Kidney (tissue), 14 donors: ENCODE data around the gene ENPP3. TPM values are rescaled to one million over a fixed set of nuclear protein-coding genes. Genes with fewer than 3 reads are reported as not detected.

Source experiments
- DNase-seq, 5 donors: peaks; one replicate each; pipeline ENCODE4 v3.0.0-alpha.2; 2013 to 2020
- FAIRE-seq: peaks from 2 replicates; lab custom pipeline; 2012; peaks lifted over from hg19 to GRCh38; lab: Jason Lieb, UNC
- H3K27ac ChIP-seq, 2 donors: one replicate each; pipeline ENCODE4 v1.7.0; 2013; ENCODE audit warnings: low read depth in 2 of 2, low read length in 2 of 2, inconsistent platforms in 1 of 2
- H3K27me3 ChIP-seq: one replicate; pipeline ENCODE4 v1.7.1; 2013; ENCODE audit warnings: low read length, inconsistent platforms; ENCODE audit not compliant: control insufficient read depth, insufficient read depth
- H3K36me3 ChIP-seq, 3 donors: one replicate each; pipeline versions ENCODE4 v1.7.0 to v1.7.1; 2013; ENCODE audit warnings: low read length in 3 of 3, control low read depth in 1 of 3, inconsistent platforms in 1 of 3; ENCODE audit not compliant: insufficient read depth in 3 of 3, control insufficient read depth in 2 of 3
- H3K4me1 ChIP-seq, 3 donors: one replicate each; pipeline versions ENCODE4 v1.7.0 to v1.7.1; 2013; ENCODE audit warnings: low read length in 3 of 3, inconsistent platforms in 1 of 3, low read depth in 1 of 3; ENCODE audit not compliant: control insufficient read depth in 2 of 3, insufficient read depth in 2 of 3
- H3K4me3 ChIP-seq, 3 donors: one replicate each; pipeline versions ENCODE4 v1.7.0 to v1.8.1; 2013; ENCODE audit warnings: low read length in 3 of 3, control low read depth in 1 of 3, inconsistent platforms in 1 of 3
- H3K9ac ChIP-seq, 3 donors: one replicate each; pipeline versions ENCODE4 v1.7.0 to v1.7.1; 2013; ENCODE audit warnings: low read length in 3 of 3, control low read depth in 1 of 3, inconsistent platforms in 1 of 3
- H3K9me3 ChIP-seq, 3 donors: one replicate each; pipeline versions ENCODE4 v1.7.0 to v1.7.1; 2013; ENCODE audit warnings: low read length in 3 of 3, control low read depth in 1 of 3, inconsistent platforms in 1 of 3; ENCODE audit not compliant: control insufficient read depth in 2 of 3, insufficient read depth in 1 of 3
- CTCF ChIP-seq: IDR thresholded peaks from 3 replicates; pipeline ENCODE4 v1.5.1; 2012; ENCODE audit warnings: mild to moderate bottlenecking, moderate library complexity, borderline replicate concordance; ENCODE audit not compliant: insufficient read depth; ENCODE audit errors: extremely low read depth
- intact Hi-C: fragments of 100-400 bp; cut with DNase I; formaldehyde crosslinking; loops from one replicate; pipeline ENCODE4 v1.11.1; 2022
- polyA plus RNA-seq: library from polyadenylated mRNA; stranded (reverse); fragments of 350-450 nt; fragmentation: Illumina TruSeq; extraction: RNeasy Lipid Tissue Mini Kit (QIAGEN cat#74804); gene quantifications from one replicate; pipeline ENCODE4 v1.2.3, GENCODE V29; 2014; ENCODE audit warnings: low read depth, low replicate concordance; ENCODE audit not compliant: insufficient read depth
- total RNA-seq: library from RNA; stranded (reverse); fragmentation: NEBNext Ultra II Directional; extraction: Animal tissue kit (Norgen Biotek cat#: 25700); gene quantifications from one replicate; pipeline ENCODE4 v1.2.1, GENCODE V29; 2021
- donor health status: control.
- donor health status: control.
- donor health status: control.
- donor health status: control.
- donor health status: control.
- donor health status: DM: yes; HTN: yes; CAD: no.
- donor health status: Normal renal cell carcinoma (clear cell type).

ENPP3 gene
- total and polyA plus RNA-seq, 2 donors from 2014 or later, result 2.0 to 2.5 TPM

- no peak overlapping the region for H3K27ac ChIP-seq
- H3K27me3 ChIP-seq, result no peaks in the 10 kb centered on the region
- intact Hi-C loops, result no loop called here
- H3K4me3 ChIP-seq, result no peak overlapping the region
- no peak for DNase-seq
- no peaks in the 10 kb centered on the region for H3K36me3 ChIP-seq
- no peak for TF ChIP-seq CTCF
- no peak for FAIRE-seq
- no peaks in the 10 kb centered on the region for H3K9me3 ChIP-seq
- H3K4me1 ChIP-seq, result no peaks in the 10 kb centered on the region
- H3K9ac ChIP-seq, result no peak overlapping the region
These were observed 129.5 kb downstream of the ENPP3 start for GRCh38 chr6:131766631-131767030.

- H3K4me3 ChIP-seq, result no peak overlapping the region
- H3K9me3 ChIP-seq, result no peaks in the 10 kb centered on the region
- no peak overlapping the region for H3K27ac ChIP-seq
- DNase-seq (no peak), FAIRE-seq (no peak)
- H3K9ac ChIP-seq, result no peak overlapping the region
- H3K36me3 ChIP-seq, result no peaks in the 10 kb centered on the region
- no peaks in the 10 kb centered on the region for H3K4me1 ChIP-seq
- H3K27me3 ChIP-seq, result no peaks in the 10 kb centered on the region
- no peak for TF ChIP-seq CTCF
- intact Hi-C loops, result no loop called here
These were observed 131.9 kb downstream of the ENPP3 start for GRCh38 chr6:131768964-131769363.

- Histone ChIP-seq H3K27me3 (no peaks in the 10 kb centered on the region), H3K4me3 (no peak overlapping the region), H3K9me3 (no peaks in the 10 kb centered on the region), H3K36me3 (no peaks in the 10 kb centered on the region), H3K4me1 (no peaks in the 10 kb centered on the region), H3K9ac (no peak overlapping the region), H3K27ac (no peak overlapping the region)
- intact Hi-C loops, result no loop called here
- DNase-seq (no peak), FAIRE-seq (no peak)
- no peak for TF ChIP-seq CTCF
These were observed 132.5 kb downstream of the ENPP3 start for GRCh38 chr6:131769385-131770141.
